Chondrocyte (in vitro differentiated cells): ENCODE data around the gene ITPR1. TPM values are rescaled to one million over a fixed set of nuclear protein-coding genes. Genes with fewer than 3 reads are reported as not detected.

Experiments
- DNase-seq: peaks from one replicate; pipeline ENCODE4 v3.0.0; 2021; ENCODE audit warnings: mixed read lengths, low spot score
- H3K27ac Mint-ChIP-seq: one replicate; pipeline ENCODE4 v1.8.0; 2021; ENCODE audit warnings: mild to moderate bottlenecking, moderate library complexity, mixed read lengths; ENCODE audit not compliant: unreplicated experiment
- H3K27me3 Mint-ChIP-seq: 2 replicates; pipeline ENCODE4 v1.8.0; 2021; ENCODE audit warnings: low read depth, mixed read lengths
- H3K36me3 Mint-ChIP-seq: 2 replicates; pipeline ENCODE4 v1.8.0; 2021; ENCODE audit warnings: low read depth, mixed read lengths
- H3K4me1 Mint-ChIP-seq: 2 replicates; pipeline ENCODE4 v1.8.0; 2021; ENCODE audit warnings: low read depth, mild to moderate bottlenecking, mixed read lengths
- H3K4me3 Mint-ChIP-seq: one replicate; pipeline ENCODE4 v1.8.0; 2021; ENCODE audit warnings: mild to moderate bottlenecking, moderate library complexity, mixed read lengths; ENCODE audit not compliant: unreplicated experiment
- H3K9me3 Mint-ChIP-seq: 2 replicates; pipeline ENCODE4 v1.8.0; 2021; ENCODE audit warnings: low read depth, mixed read lengths
- CTCF ChIP-seq: fragments of 200-600 bp; sonication (generic); IDR thresholded peaks from 2 replicates; pipeline ENCODE4 v1.5.0; 2021; ENCODE audit warnings: antibody characterized with exemption, mild to moderate bottlenecking, moderate library complexity
- total RNA-seq: library from RNA; stranded (reverse); gene quantifications from 3 replicates; pipeline ENCODE4 v1.2.1, GENCODE V29; 2021

Gene ITPR1
- total RNA-seq, 1 donor from 2014 or later: 45.0 TPM

DNA sequence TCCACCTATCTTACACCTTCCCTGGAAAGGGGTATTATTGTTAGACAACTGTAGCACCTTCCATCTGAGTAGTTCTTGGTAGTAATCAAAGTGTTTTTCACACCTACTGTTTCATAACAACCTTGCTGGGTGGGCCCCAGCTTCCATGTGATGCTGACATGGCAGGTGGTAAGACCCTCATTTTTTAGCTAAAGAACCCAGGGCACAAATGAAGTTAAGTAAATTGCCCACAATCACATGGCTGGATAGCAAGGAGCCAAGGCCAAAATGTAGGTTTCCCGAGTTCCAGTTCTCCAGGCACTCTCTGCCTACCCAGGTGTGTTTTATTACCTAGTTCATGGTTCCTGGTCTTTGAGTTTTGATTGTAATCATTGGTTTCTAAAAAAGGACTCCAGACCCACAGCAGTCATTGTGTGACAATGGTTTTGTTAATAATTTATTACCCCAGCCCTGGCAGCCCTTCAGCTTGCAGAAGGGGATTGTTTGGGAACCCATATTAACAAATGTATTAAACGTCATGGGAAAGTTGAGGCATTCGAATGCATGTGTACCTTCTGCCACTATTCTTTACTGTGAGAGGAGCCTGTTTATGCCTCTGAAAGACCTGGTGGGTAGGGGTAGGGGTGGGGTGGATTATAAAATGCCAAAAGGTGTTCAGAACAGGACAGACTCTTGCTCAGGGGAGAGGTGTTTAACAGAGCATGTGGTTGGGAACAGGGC is 263.9 kb downstream of the ITPR1 start:
- H3K36me3 Mint-ChIP-seq: peaks cover 29% of the 10 kb centered on the region
- no peak overlapping the region for H3K4me3 Mint-ChIP-seq
- peaks cover 6% of the 10 kb centered on the region for H3K9me3 Mint-ChIP-seq
- no peak overlapping the region for H3K27ac Mint-ChIP-seq
- H3K27me3 Mint-ChIP-seq: no peaks in the 10 kb centered on the region
- H3K4me1 Mint-ChIP-seq: peaks cover 11% of the 10 kb centered on the region
- no peak for TF ChIP-seq CTCF
- DNase-seq: no peak

GRCh38 chr3:4757575-4758248 is 264.6 kb downstream of the ITPR1 start:
- Mint-ChIP-seq H3K27me3 (no peaks in the 10 kb centered on the region), H3K27ac (no peak overlapping the region), H3K4me1 (peaks cover 5% of the 10 kb centered on the region), H3K4me3 (no peak overlapping the region), H3K9me3 (peaks cover 6% of the 10 kb centered on the region), H3K36me3 (peaks cover 30% of the 10 kb centered on the region)
- no peak for TF ChIP-seq CTCF
- DNase-seq: no peak

DNA sequence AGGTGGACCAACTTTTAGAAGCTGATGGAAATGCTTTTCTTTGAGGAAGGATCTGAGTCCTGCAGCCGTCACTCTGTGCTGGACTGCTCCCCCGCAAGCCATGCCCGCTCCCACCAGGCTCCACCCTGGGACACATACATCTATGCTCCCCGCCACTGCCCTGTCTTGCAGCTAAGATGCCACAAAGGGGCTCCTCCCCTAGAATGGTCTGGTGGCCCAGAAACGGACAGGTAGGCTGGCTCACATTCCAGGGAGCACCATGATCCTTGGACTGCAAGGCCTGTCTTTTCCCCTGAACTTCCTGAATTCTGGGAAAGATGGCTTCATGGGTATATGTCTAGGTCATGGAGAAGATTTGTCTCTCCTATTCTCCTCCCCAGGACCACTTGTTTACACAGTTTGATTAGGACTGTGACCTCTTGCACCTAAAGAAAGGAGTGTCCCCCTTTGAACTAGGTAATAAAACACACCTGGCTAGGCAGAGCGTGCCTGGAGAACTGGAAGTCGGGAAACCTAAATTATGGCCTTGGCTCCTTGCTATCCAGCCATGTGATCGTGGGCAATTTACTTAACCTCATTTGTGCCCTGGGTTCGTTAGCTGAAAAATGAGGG is 265.2 kb downstream of the ITPR1 start:
- H3K9me3 Mint-ChIP-seq: peaks cover 6% of the 10 kb centered on the region
- peaks cover 4% of the 10 kb centered on the region for H3K4me1 Mint-ChIP-seq
- no peaks in the 10 kb centered on the region for H3K27me3 Mint-ChIP-seq
- peaks cover 29% of the 10 kb centered on the region for H3K36me3 Mint-ChIP-seq
- H3K27ac Mint-ChIP-seq: no peak overlapping the region
- DNase-seq: no peak
- no peak for TF ChIP-seq CTCF
- H3K4me3 Mint-ChIP-seq: no peak overlapping the region

- no peak for TF ChIP-seq CTCF
- H3K27me3 Mint-ChIP-seq: no peaks in the 10 kb centered on the region
- H3K27ac Mint-ChIP-seq: no peak overlapping the region
- peaks cover 30% of the 10 kb centered on the region for H3K36me3 Mint-ChIP-seq
- DNase-seq: no peak
- H3K9me3 Mint-ChIP-seq: peaks cover 6% of the 10 kb centered on the region
- no peak overlapping the region for H3K4me3 Mint-ChIP-seq
- H3K4me1 Mint-ChIP-seq: peaks cover 4% of the 10 kb centered on the region
These were observed 266.0 kb downstream of the ITPR1 start for GRCh38 chr3:4758957-4759656.
